LHCN-M2 (cell line): ENCODE results near the gene HSF2. TPM values are rescaled to one million over a fixed set of nuclear protein-coding genes. Genes with fewer than 3 reads are reported as not detected.
A peak's percentile ranks its signal among the peaks of the same experiment; 100 is the strongest.

Source experiments
- DNase-seq: peaks from one replicate; pipeline ENCODE4 v3.0.0-alpha.2; 2012; ENCODE audit warnings: low read depth
- polyA plus RNA-seq: library from polyadenylated mRNA; unstranded; fragments of >200 nt; gene quantifications from one replicate; pipeline ENCODE4 v1.2.1, GENCODE V29; 2012; ENCODE audit warnings: missing spikeins
- total RNA-seq: library from RNA; depleted of rRNA; stranded (reverse); fragments of >200 nt; gene quantifications from 2 replicates; pipeline ENCODE4 v1.2.3, GENCODE V29; 2014; rRNA removed

The HSF2 gene
- total RNA-seq: 23.8 and 28.9 TPM in 2 replicates
- polyA plus RNA-seq: 7.2 TPM

GRCh38 chr6:122399348-122400120 is at the start of gene HSF2:
Gene HSF2 (plus strand): TSS chr6:122399652. CDS start chr6:122399738, 86 bp downstream.
- peak; percentile 98 for DNase-seq

- no peak for DNase-seq
Observed at GRCh38 chr6:122352981-122353664, 46.3 kb upstream of the HSF2 start.

GRCh38 chr6:122360809-122361208 is 38.6 kb upstream of the HSF2 start:
- no peak for DNase-seq

- DNase-seq: no peak
Observed at GRCh38 chr6:122361314-122361979, 38.0 kb upstream of the HSF2 start.

- peak; percentile 41 for DNase-seq
Observed at GRCh38 chr6:122363769-122364483, 35.5 kb upstream of the HSF2 start.

GRCh38 chr6:122365775-122366403 is 33.6 kb upstream of the HSF2 start:
- no peak for DNase-seq

- DNase-seq: no peak
Observed at GRCh38 chr6:122367171-122367570, 32.3 kb upstream of the HSF2 start.

GRCh38 chr6:122369536-122369935 is 29.9 kb upstream of the HSF2 start:
- no peak for DNase-seq

GRCh38 chr6:122372647-122373046 is 26.8 kb upstream of the HSF2 start:
- DNase-seq: peak; percentile 10

- no peak for DNase-seq
Observed at GRCh38 chr6:122374307-122374706, 25.1 kb upstream of the HSF2 start.

- no peak for DNase-seq
Observed at GRCh38 chr6:122376246-122376645, 23.2 kb upstream of the HSF2 start.

- peak; percentile 59 for DNase-seq
Observed at GRCh38 chr6:122381494-122382265, 17.8 kb upstream of the HSF2 start.

GRCh38 chr6:122385857-122386612 is 13.4 kb upstream of the HSF2 start:
- DNase-seq: no peak

- DNase-seq: no peak
Observed at GRCh38 chr6:122388945-122389344, 10.5 kb upstream of the HSF2 start.

- DNase-seq: no peak
Observed at GRCh38 chr6:122389704-122390372, 9.6 kb upstream of the HSF2 start.

- DNase-seq: no peak
Observed at GRCh38 chr6:122392564-122393350, 6.7 kb upstream of the HSF2 start.

GRCh38 chr6:122393351-122393896 is 6.0 kb upstream of the HSF2 start:
- no peak for DNase-seq

GRCh38 chr6:122394016-122394415 is 5.4 kb upstream of the HSF2 start:
- no peak for DNase-seq
